K562 (cell line): ENCODE data around the gene WFIKKN1. TPM values are rescaled to one million over a fixed set of nuclear protein-coding genes. Genes with fewer than 3 reads are reported as not detected.

Experiments
- FIP1L1 ChIP-seq: fragments of 200-400 bp; formaldehyde crosslinking; IDR thresholded peaks from 2 replicates; pipeline ENCODE4 v1.6.1; 2018; ENCODE audit warnings: mild to moderate bottlenecking, low read depth, low read length; ENCODE audit not compliant: poor library complexity, severe bottlenecking
- GTF2F1 ChIP-seq: IDR thresholded peaks from 2 replicates; pipeline ENCODE4 v1.6.1; 2011; ENCODE audit warnings: low read depth, low read length, improper control_type of control experiment
- KDM4B ChIP-seq, 2 experiments: fragments of 450-650 bp in 1 of 2; sonication (generic) in 1 of 2; IDR thresholded peaks; 2 replicates each; pipeline ENCODE4 v1.6.1; 2016 to 2017; ENCODE audit warnings: borderline replicate concordance in 2 of 2, antibody characterized with exemption in 1 of 2, low read depth in 1 of 2, mild to moderate bottlenecking in 1 of 2
- PCBP1 ChIP-seq: fragments of 200-400 bp; formaldehyde crosslinking; IDR thresholded peaks from 2 replicates; pipeline ENCODE4 v1.6.1; 2018; ENCODE audit warnings: mild to moderate bottlenecking, low read depth, low read length; ENCODE audit not compliant: poor library complexity, severe bottlenecking
- RBM34 ChIP-seq: fragments of 200-400 bp; formaldehyde crosslinking; IDR thresholded peaks from 2 replicates; pipeline ENCODE4 v1.6.1; 2018; ENCODE audit warnings: low read length, borderline replicate concordance; ENCODE audit not compliant: insufficient read depth
- XRCC3 ChIP-seq: fragments of 450-650 bp; IDR thresholded peaks from 2 replicates; pipeline ENCODE4 v1.6.1; 2017; ENCODE audit warnings: mild to moderate bottlenecking, moderate library complexity
- ZNF354B ChIP-seq: fragments of 250-450 bp; sonication (Bioruptor Pico); IDR thresholded peaks from 2 replicates; pipeline ENCODE4 v1.4.0; 2020
- ZNF583 ChIP-seq: fragments of 250-450 bp; sonication (Bioruptor Pico); IDR thresholded peaks from 2 replicates; pipeline ENCODE4 v1.4.0; 2020
- polyA plus RNA-seq, 8 experiments: library from polyadenylated mRNA; depleted of rRNA in 4 of 8; stranded (reverse) in 5 of 8; unstranded in 3 of 8; fragments of >200 nt; fragmentation: Nextera tagmentation in 2 of 8; fragmentation: Illumina TruSeq in 1 of 8; extraction: Ambion mirVana in 2 of 8; extraction: Trizol in 1 of 8; gene quantifications; 2 replicates each; pipeline versions ENCODE4 v1.2.1 to v1.2.3, GENCODE V29; 2011 to 2014; ENCODE audit warnings: inconsistent platforms in 1 of 8, missing spikeins in 1 of 8
- total RNA-seq, 7 experiments: library from RNA; depleted of rRNA in 6 of 7; stranded (reverse); fragments of >200 nt in 6 of 7; fragmentation: Illumina TruSeq in 2 of 7; extraction: Trizol in 2 of 7; gene quantifications; 2 replicates each; pipeline versions ENCODE4 v1.2.1 to v1.2.3, GENCODE V29; 2011 to 2021; ENCODE audit warnings: low replicate concordance in 1 of 7
- TF ChIP-seq, protein P1 (sequence below), 2 experiments: fragments of 450-650 bp; IDR thresholded peaks; 2 replicates each; pipeline ENCODE4 v1.6.1; 2018; ENCODE audit warnings: mild to moderate bottlenecking in 2 of 2, low read depth in 1 of 2; ENCODE audit not compliant: partially characterized antibody in 2 of 2
- TF ChIP-seq, protein P2 (sequence below): sonication (generic); formaldehyde crosslinking; IDR thresholded peaks from 2 replicates; pipeline ENCODE4 v1.8.1; 2023; ENCODE audit warnings: mild to moderate bottlenecking, missing genetic modification reagents
- TF ChIP-seq, protein P3 (sequence below): fragments of 250-450 bp; sonication (Bioruptor Pico); IDR thresholded peaks from 2 replicates; pipeline ENCODE4 v1.8.0; 2022; ENCODE audit warnings: inconsistent platforms, mild to moderate bottlenecking, moderate library complexity, borderline replicate concordance
- TF ChIP-seq, protein P4 (sequence below): sonication (generic); formaldehyde crosslinking; IDR thresholded peaks from 2 replicates; pipeline ENCODE4 v1.5.0; 2020; ENCODE audit warnings: missing genetic modification reagents
- TF ChIP-seq, protein P5 (sequence below): fragments of 450-650 bp; conservative IDR thresholded peaks from 2 replicates; pipeline ENCODE4 v1.6.1; 2016; ENCODE audit warnings: missing genetic modification characterization, low read depth, mild to moderate bottlenecking, missing compliant biosample characterization, moderate library complexity

WFIKKN1 gene
- total and polyA plus RNA-seq, 9 of the 15 experiments (the other 6 are each of a cell fraction or from before 2014, with no cell fraction given): 0.14 to 1.1 (median 0.50) TPM; not detected in 4

DNA sequence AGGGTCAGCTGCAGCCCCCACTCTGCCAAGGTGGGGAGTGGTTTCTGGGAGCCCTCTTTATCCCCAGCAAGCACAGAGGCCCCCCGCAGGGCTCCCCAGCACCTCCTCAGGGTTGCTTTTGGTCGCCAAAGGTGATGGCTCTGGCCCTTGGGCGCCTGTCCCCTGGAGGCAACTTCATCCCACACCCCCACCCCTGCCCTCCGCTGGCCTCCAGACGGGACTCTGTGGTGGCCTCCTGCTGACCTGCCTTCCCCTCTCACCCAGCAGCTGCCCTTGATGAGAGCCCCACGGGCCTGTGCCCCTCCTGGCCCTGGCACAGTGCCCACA is 29.3 kb downstream of the WFIKKN1 start (continued):
- TF ChIP-seq, protein P1, sequence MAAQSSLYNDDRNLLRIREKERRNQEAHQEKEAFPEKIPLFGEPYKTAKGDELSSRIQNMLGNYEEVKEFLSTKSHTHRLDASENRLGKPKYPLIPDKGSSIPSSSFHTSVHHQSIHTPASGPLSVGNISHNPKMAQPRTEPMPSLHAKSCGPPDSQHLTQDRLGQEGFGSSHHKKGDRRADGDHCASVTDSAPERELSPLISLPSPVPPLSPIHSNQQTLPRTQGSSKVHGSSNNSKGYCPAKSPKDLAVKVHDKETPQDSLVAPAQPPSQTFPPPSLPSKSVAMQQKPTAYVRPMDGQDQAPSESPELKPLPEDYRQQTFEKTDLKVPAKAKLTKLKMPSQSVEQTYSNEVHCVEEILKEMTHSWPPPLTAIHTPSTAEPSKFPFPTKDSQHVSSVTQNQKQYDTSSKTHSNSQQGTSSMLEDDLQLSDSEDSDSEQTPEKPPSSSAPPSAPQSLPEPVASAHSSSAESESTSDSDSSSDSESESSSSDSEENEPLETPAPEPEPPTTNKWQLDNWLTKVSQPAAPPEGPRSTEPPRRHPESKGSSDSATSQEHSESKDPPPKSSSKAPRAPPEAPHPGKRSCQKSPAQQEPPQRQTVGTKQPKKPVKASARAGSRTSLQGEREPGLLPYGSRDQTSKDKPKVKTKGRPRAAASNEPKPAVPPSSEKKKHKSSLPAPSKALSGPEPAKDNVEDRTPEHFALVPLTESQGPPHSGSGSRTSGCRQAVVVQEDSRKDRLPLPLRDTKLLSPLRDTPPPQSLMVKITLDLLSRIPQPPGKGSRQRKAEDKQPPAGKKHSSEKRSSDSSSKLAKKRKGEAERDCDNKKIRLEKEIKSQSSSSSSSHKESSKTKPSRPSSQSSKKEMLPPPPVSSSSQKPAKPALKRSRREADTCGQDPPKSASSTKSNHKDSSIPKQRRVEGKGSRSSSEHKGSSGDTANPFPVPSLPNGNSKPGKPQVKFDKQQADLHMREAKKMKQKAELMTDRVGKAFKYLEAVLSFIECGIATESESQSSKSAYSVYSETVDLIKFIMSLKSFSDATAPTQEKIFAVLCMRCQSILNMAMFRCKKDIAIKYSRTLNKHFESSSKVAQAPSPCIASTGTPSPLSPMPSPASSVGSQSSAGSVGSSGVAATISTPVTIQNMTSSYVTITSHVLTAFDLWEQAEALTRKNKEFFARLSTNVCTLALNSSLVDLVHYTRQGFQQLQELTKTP (IDR thresholded peaks at IDR 0.05; ENCODE audit: low read depth in 1 of 2, partially characterized antibody in 2 of 2): no peak
- TF ChIP-seq RBM34 (no peak), ZNF583 (no peak), KDM4B (IDR thresholded peaks at IDR 0.05; ENCODE audit: borderline replicate concordance in 2 of 2, low read depth in 1 of 2) (no peak), ZNF354B (CRISPR knock-in tag) (no peak), FIP1L1 (peak; percentile 46), XRCC3 (no peak), GTF2F1 (no peak), PCBP1 (peak; percentile 15)
- TF ChIP-seq, protein P2, sequence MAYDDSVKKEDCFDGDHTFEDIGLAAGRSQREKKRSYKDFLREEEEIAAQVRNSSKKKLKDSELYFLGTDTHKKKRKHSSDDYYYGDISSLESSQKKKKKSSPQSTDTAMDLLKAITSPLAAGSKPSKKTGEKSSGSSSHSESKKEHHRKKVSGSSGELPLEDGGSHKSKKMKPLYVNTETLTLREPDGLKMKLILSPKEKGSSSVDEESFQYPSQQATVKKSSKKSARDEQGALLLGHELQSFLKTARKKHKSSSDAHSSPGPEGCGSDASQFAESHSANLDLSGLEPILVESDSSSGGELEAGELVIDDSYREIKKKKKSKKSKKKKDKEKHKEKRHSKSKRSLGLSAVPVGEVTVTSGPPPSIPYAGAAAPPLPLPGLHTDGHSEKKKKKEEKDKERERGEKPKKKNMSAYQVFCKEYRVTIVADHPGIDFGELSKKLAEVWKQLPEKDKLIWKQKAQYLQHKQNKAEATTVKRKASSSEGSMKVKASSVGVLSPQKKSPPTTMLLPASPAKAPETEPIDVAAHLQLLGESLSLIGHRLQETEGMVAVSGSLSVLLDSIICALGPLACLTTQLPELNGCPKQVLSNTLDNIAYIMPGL: 0 out of 2 replicates have a peak, but pooled peaks have one; percentile 40
- TF ChIP-seq, protein P3, sequence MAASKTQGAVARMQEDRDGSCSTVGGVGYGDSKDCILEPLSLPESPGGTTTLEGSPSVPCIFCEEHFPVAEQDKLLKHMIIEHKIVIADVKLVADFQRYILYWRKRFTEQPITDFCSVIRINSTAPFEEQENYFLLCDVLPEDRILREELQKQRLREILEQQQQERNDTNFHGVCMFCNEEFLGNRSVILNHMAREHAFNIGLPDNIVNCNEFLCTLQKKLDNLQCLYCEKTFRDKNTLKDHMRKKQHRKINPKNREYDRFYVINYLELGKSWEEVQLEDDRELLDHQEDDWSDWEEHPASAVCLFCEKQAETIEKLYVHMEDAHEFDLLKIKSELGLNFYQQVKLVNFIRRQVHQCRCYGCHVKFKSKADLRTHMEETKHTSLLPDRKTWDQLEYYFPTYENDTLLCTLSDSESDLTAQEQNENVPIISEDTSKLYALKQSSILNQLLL (CRISPR knock-in tag): no peak
- TF ChIP-seq, protein P4, sequence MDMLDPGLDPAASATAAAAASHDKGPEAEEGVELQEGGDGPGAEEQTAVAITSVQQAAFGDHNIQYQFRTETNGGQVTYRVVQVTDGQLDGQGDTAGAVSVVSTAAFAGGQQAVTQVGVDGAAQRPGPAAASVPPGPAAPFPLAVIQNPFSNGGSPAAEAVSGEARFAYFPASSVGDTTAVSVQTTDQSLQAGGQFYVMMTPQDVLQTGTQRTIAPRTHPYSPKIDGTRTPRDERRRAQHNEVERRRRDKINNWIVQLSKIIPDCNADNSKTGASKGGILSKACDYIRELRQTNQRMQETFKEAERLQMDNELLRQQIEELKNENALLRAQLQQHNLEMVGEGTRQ (CRISPR knock-in tag): no peak
- TF ChIP-seq, protein P5, sequence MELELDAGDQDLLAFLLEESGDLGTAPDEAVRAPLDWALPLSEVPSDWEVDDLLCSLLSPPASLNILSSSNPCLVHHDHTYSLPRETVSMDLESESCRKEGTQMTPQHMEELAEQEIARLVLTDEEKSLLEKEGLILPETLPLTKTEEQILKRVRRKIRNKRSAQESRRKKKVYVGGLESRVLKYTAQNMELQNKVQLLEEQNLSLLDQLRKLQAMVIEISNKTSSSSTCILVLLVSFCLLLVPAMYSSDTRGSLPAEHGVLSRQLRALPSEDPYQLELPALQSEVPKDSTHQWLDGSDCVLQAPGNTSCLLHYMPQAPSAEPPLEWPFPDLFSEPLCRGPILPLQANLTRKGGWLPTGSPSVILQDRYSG (tag): no peak
